Neuron (in vitro differentiated cells): ENCODE data around the gene MBNL1.

Source experiments
- H2AFZ ChIP-seq: one replicate; pipeline ENCODE4 v1.6.1; 2013; ENCODE audit warnings: low read depth, mild to moderate bottlenecking, inconsistent platforms, low read length, moderate library complexity
- H3K27me3 ChIP-seq: one replicate; pipeline ENCODE4 v1.6.1; 2013; ENCODE audit warnings: low read length; ENCODE audit not compliant: insufficient read depth
- H3K36me3 ChIP-seq: one replicate; pipeline ENCODE4 v1.6.1; 2013; ENCODE audit warnings: low read length; ENCODE audit not compliant: insufficient read depth
- H3K4me1 ChIP-seq: one replicate; pipeline ENCODE4 v1.6.1; 2013; ENCODE audit warnings: low read length; ENCODE audit not compliant: insufficient read depth
- H3K4me3 ChIP-seq: 2 replicates; pipeline ENCODE4 v1.5.1; 2013; ENCODE audit warnings: mild to moderate bottlenecking, low read length, moderate library complexity
- H3K9me3 ChIP-seq: one replicate; pipeline ENCODE4 v1.6.1; 2013; ENCODE audit warnings: low read length

The MBNL1 gene

DNA sequence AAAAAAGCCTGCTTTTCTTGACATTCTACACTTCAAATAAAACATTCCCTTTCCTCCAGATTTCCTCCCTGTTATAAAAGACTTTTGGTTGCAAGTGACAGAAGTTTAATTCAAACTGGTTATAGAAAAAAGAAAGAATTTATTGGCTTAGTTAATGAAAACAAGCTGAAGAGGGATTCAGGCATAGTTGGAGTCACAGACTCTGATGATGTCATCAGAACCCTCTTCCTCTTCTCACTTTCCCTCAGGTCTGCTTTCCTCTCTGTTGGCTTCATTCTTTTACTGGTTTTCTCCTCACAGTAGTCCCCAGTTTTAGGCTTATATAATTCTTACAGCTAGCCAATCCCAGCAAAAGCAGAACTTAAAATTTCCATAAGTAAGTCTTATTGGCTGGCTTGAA lies 32.0 kb upstream of the MBNL1 start:
- Histone ChIP-seq H3K4me3 (no peak overlapping the region), H3K9me3 (no peaks in the 10 kb centered on the region), H3K36me3 (no peaks in the 10 kb centered on the region), H2AFZ (no peak overlapping the region), H3K4me1 (peaks cover 10% of the 10 kb centered on the region), H3K27me3 (no peaks in the 10 kb centered on the region)

- no peaks in the 10 kb centered on the region for H3K27me3 ChIP-seq
- H3K36me3 ChIP-seq = no peaks in the 10 kb centered on the region
- no peak overlapping the region for H2AFZ ChIP-seq
- no peaks in the 10 kb centered on the region for H3K4me1 ChIP-seq
- no peak overlapping the region for H3K4me3 ChIP-seq
- no peaks in the 10 kb centered on the region for H3K9me3 ChIP-seq
Measured at GRCh38 chr3:152241142-152242017, 27.3 kb upstream of the MBNL1 start.

DNA sequence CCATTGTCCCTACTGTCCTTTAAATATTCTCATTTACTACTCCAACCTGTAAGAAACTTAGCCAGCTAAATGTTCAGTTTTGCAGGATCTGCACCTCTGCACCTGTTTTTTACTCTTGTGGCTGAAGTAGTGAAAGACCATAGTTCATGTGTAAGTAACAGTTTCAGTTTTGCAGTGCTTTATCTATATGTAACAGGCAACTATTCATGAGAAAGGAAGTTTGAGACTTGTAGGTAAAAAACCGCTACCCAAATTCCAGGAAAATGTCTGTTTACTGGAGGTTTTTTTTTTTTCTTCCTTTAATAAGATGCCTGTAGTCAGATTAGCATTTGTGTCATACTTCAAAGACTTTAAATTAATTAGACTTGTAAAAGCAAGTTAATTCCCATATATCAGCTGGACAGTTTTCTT lies 25.4 kb upstream of the MBNL1 start:
- H2AFZ ChIP-seq = no peak overlapping the region
- no peaks in the 10 kb centered on the region for H3K4me1 ChIP-seq
- H3K27me3 ChIP-seq = no peaks in the 10 kb centered on the region
- H3K4me3 ChIP-seq = no peak overlapping the region
- no peaks in the 10 kb centered on the region for H3K9me3 ChIP-seq
- no peaks in the 10 kb centered on the region for H3K36me3 ChIP-seq

- Histone ChIP-seq H3K4me3 (no peak overlapping the region), H3K27me3 (no peaks in the 10 kb centered on the region), H2AFZ (no peak overlapping the region), H3K36me3 (no peaks in the 10 kb centered on the region), H3K9me3 (no peaks in the 10 kb centered on the region), H3K4me1 (no peaks in the 10 kb centered on the region)
Measured at GRCh38 chr3:152243721-152244516, 24.8 kb upstream of the MBNL1 start.

DNA sequence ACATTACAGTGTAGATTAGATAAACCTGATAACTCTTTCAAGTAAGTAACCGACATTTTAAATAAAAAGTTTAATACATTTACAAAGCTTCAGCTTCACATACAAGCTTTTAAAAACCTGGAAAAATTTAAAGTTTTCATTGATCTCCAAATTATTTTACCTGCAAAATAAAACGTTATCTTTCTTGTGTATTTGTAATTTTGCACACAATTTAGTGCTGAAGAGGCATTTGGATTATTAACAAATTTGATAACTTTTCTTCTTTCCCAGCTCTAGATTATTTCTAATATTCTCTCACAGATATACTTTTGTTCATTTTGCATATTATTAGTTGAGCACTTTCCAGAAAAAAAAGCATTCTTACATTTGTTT lies 24.2 kb upstream of the MBNL1 start:
- Histone ChIP-seq H3K36me3 (no peaks in the 10 kb centered on the region), H3K27me3 (no peaks in the 10 kb centered on the region), H2AFZ (no peak overlapping the region)

DNA sequence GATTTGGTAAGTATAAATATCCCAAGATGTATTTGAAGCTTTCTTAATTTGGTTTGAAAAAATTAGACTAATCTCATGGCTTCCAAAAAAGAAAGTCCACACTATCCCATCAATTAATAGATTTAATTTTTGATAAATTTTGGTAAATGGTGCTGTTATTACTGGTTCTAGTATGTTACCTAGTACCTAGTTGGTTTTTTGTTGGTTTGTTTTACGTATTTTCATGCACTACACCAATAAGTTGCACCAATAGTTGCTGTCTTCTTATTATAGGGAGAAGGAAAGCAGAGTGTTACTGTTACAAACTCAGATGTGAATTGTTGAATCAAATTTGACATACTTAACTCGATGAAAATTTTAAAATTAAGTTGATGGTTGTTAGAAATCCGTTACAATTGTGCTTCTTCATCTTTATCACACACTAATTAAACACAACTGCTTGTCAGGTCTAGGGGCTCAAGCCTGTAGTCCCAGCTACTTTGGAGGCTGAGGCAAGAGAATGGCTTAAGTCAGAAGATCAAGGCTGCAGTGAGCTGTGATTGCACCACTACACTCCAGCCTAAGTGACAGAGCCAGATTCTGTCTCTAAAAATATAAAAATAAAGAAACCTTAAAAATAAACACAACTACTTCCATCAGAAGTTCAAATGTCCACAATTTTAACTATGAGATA lies 23.1 kb upstream of the MBNL1 start:
- Histone ChIP-seq H3K27me3 (no peaks in the 10 kb centered on the region), H3K9me3 (no peaks in the 10 kb centered on the region)

More for the DNA sequence above, 24.2 kb upstream of the MBNL1 start:
- H3K9me3 ChIP-seq = no peaks in the 10 kb centered on the region
- H3K4me3 ChIP-seq = no peak overlapping the region
- H3K4me1 ChIP-seq = no peaks in the 10 kb centered on the region

DNA sequence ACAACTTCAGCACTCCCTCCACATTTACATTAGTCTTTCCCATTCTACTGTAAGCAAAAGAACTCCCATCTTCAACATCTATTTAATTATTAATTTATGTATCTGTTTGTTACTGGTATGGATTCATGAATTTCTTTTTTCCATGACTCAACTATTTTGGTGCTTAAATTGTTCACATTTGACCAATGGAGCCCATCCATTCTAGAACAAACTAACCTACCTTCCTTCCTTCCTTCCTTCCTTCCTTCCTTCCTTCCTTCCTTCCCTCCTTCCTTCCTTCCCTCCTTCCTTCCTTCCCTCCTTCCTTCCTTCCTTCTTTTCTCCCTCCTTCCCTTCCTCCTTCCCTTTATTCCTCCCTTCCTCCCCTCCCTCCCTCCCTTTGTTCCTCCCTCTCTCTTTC lies 16.8 kb upstream of the MBNL1 start:
- no peak overlapping the region for H3K4me3 ChIP-seq
- no peak overlapping the region for H2AFZ ChIP-seq
- H3K27me3 ChIP-seq = no peaks in the 10 kb centered on the region
- H3K4me1 ChIP-seq = no peaks in the 10 kb centered on the region
- no peaks in the 10 kb centered on the region for H3K9me3 ChIP-seq
- H3K36me3 ChIP-seq = no peaks in the 10 kb centered on the region

More for the DNA sequence above, 23.1 kb upstream of the MBNL1 start:
- H3K4me3 ChIP-seq = no peak overlapping the region
- H2AFZ ChIP-seq = no peak overlapping the region
- no peaks in the 10 kb centered on the region for H3K36me3 ChIP-seq
- no peaks in the 10 kb centered on the region for H3K4me1 ChIP-seq

DNA sequence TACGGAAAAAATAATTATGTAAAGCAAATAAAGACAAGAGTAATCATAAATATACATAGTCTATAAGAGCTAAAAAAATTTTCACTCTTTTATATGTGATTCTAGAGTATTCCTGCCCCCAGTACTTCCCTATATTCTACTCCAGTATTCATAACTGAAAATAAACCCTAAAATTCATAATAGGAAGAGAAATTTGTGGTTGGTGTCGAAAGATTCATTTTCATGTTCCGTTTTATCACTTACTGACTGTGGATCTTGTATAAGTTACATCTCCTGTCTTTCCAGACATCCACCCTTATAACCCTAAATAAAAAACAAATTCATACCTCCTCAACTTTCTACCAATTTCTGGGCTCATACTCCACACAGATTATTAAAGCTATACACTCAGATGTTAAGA lies 16.0 kb upstream of the MBNL1 start:
- Histone ChIP-seq H3K9me3 (no peaks in the 10 kb centered on the region), H3K27me3 (no peaks in the 10 kb centered on the region)

DNA sequence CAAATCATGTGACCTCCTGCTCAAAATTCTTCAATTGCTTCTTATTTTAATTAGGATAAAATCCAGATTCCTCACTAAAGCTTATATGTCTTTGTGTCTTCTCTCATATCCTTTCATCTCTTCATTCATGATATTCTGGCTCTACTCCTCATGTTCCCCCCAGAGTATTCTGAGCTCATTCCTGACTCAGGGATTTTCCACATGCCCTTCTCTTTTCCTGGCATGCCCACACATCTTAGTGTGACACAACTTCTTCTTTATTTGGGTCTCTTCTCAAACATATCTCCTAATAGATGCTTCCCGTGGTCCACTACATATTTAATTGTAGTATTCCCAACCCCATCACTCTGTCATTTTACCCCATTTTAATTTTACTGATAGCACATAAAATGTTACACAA lies 15.2 kb upstream of the MBNL1 start:
- no peaks in the 10 kb centered on the region for H3K27me3 ChIP-seq

More for the DNA sequence above, 16.0 kb upstream of the MBNL1 start:
- Histone ChIP-seq H3K36me3 (no peaks in the 10 kb centered on the region), H3K4me1 (no peaks in the 10 kb centered on the region), H2AFZ (no peak overlapping the region), H3K4me3 (no peak overlapping the region)

GRCh38 chr3:152254041-152254440 lies 14.7 kb upstream of the MBNL1 start:
- H3K27me3 ChIP-seq = no peaks in the 10 kb centered on the region
- H3K36me3 ChIP-seq = no peaks in the 10 kb centered on the region
- no peak overlapping the region for H2AFZ ChIP-seq
- H3K4me1 ChIP-seq = peaks cover 4% of the 10 kb centered on the region
- H3K4me3 ChIP-seq = no peak overlapping the region
- H3K9me3 ChIP-seq = no peaks in the 10 kb centered on the region

More for the DNA sequence above, 15.2 kb upstream of the MBNL1 start:
- no peaks in the 10 kb centered on the region for H3K9me3 ChIP-seq
- no peaks in the 10 kb centered on the region for H3K36me3 ChIP-seq
- no peak overlapping the region for H2AFZ ChIP-seq
- H3K4me1 ChIP-seq = peaks cover 3% of the 10 kb centered on the region
- no peak overlapping the region for H3K4me3 ChIP-seq

- H3K9me3 ChIP-seq = no peaks in the 10 kb centered on the region
- no peak overlapping the region for H3K4me3 ChIP-seq
- no peaks in the 10 kb centered on the region for H3K27me3 ChIP-seq
- no peaks in the 10 kb centered on the region for H3K36me3 ChIP-seq
- peaks cover 10% of the 10 kb centered on the region for H3K4me1 ChIP-seq
- no peak overlapping the region for H2AFZ ChIP-seq
Measured at GRCh38 chr3:152255290-152255689, 13.4 kb upstream of the MBNL1 start.

DNA sequence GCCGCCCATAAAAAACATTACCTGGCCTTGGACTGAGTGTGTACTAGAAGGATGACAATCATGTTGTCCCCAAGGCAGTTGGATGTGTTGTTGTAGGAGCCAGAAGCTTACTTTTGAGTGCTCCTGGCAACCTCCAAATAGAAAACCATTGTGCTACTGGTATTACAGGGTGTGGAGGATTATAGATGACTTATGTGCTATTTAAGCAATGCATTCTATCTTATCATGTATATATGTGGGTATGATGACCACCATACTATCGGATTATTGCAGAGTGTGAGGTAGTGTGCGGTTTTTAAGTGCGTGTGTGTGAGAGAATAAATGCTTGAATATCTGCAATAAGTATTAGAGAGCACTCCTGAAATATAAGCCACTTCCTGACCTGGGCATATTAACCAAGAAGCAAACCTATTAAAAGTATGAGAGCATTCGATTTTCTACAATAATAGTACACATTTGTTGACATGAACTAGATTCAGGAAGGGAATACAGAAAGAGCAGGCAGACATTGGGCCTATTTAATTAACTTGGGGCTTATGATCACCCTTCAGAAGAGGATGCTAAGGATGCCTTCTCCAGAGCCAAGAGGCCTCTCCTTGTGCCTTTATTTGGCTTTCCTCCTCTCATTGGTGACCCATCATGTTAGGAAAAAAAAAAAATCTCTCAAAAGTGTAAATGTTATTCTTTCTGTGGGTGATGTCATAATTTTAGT lies 11.7 kb upstream of the MBNL1 start:
- Histone ChIP-seq H3K36me3 (no peaks in the 10 kb centered on the region), H2AFZ (no peak overlapping the region), H3K4me1 (peaks cover 10% of the 10 kb centered on the region), H3K9me3 (no peaks in the 10 kb centered on the region), H3K4me3 (no peak overlapping the region), H3K27me3 (no peaks in the 10 kb centered on the region)
